Sigmoid colon (tissue), 4 donors: ENCODE measurements around the gene TAS2R50.

Experiments used
- POLR2A ChIP-seq, 2 donors: fragments of 450-650 bp; IDR thresholded peaks; one replicate each; pipeline ENCODE4 v1.6.1; 2016; ENCODE audit warnings: antibody characterized with exemption in 2 of 2, mild to moderate bottlenecking in 2 of 2, moderate library complexity in 2 of 2
- POLR2AphosphoS5 ChIP-seq, 4 donors: sonication (generic); formaldehyde crosslinking; IDR thresholded peaks; one replicate each; pipeline ENCODE4 v1.6.1; 2017; ENCODE audit warnings: antibody characterized with exemption in 4 of 4

DNA sequence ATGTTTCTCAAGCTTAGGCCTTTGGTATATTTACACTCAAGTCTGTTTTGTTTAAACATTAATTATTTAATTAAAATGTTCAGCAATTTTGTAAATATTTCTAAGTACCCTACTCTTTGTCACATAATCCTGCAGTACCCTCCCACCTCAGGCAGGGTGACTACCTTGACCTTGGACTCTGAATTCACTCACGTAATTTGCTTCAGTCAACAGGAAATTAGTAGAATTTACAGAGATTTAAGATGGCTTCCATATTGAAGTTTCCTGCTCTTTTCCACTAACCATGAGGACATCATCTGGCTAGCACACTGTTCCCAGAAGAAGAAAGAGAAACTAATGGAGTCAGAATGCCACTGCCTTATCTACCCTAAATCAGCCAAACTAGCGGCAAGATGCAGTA is 36.7 kb upstream of the TAS2R50 start:
- TF ChIP-seq POLR2A (IDR thresholded peaks at IDR 0.05) (no peak), POLR2AphosphoS5 (IDR thresholded peaks at IDR 0.05) (no peak)
